Left ventricle myocardium inferior (tissue), 1 donor: ENCODE data around the gene GSTA5. TPM values are rescaled to one million over a fixed set of nuclear protein-coding genes. Genes with fewer than 3 reads are reported as not detected.
"Not testable (repeated sequence)": the region's sequence is repeated elsewhere in the genome, so short reads cannot be mapped to it uniquely, and the experiment has no call there.

Source experiments
- DNase-seq: peaks from one replicate; pipeline ENCODE4 v3.0.0-alpha.2; 2020
- H3K27ac ChIP-seq: fragments of 200-600 bp; replicated peaks from 2 replicates; pipeline ENCODE4 v1.8.0; 2021
- H3K27me3 ChIP-seq: fragments of 200-600 bp; 2 replicates; pipeline ENCODE4 v1.8.0; 2021; ENCODE audit warnings: low read depth
- H3K36me3 ChIP-seq: fragments of 200-600 bp; 2 replicates; pipeline ENCODE4 v1.8.0; 2021
- H3K4me1 ChIP-seq: fragments of 200-600 bp; 2 replicates; pipeline ENCODE4 v1.8.0; 2021
- H3K4me3 ChIP-seq: fragments of 200-600 bp; 2 replicates; pipeline ENCODE4 v1.8.0; 2021; ENCODE audit warnings: mild to moderate bottlenecking, moderate library complexity
- H3K9me3 ChIP-seq: fragments of 200-600 bp; replicated peaks from 2 replicates; pipeline ENCODE4 v1.8.0; 2021
- CTCF ChIP-seq: fragments of 200-600 bp; IDR thresholded peaks from 2 replicates; pipeline ENCODE4 v1.8.0; 2021; ENCODE audit warnings: antibody characterized with exemption, mild to moderate bottlenecking, borderline replicate concordance
- intact Hi-C: fragments of 100-400 bp; cut with micrococcal nuclease; formaldehyde crosslinking; loops from one replicate; pipeline ENCODE4 v1.11.0; 2022
- total RNA-seq: library from RNA; stranded (reverse); fragmentation: NEBNext Ultra II Directional; extraction: Animal tissue kit (Norgen Biotek cat#: 25700); gene quantifications from one replicate; pipeline ENCODE4 v1.2.1, GENCODE V29; 2021
- donor health status: DM: no; HTN: yes; CAD: no; lungs with severe emphysema.

GSTA5 gene
- total RNA-seq, 1 donor from 2014 or later = not detected

GRCh38 chr6:52868240-52868639 lies 27.6 kb upstream of the GSTA5 start:
- no peaks in the 10 kb centered on the region for H3K4me1 ChIP-seq
- TF ChIP-seq CTCF = no peak

GRCh38 chr6:52861151-52861550 lies 20.5 kb upstream of the GSTA5 start:
- H3K27me3 ChIP-seq = peaks cover 37% of the 10 kb centered on the region
- H3K9me3 ChIP-seq, H3K27ac ChIP-seq, H3K36me3 ChIP-seq, H3K4me3 ChIP-seq, DNase-seq, H3K4me1 ChIP-seq, intact Hi-C loops: not testable (repeated sequence)

More at GRCh38 chr6:52868240-52868639, 27.6 kb upstream of the GSTA5 start:
- intact Hi-C loops = no loop called here
- Histone ChIP-seq H3K9me3 (no peaks in the 10 kb centered on the region), H3K36me3 (no peaks in the 10 kb centered on the region), H3K27ac (no peak overlapping the region), H3K4me3 (no peak overlapping the region), H3K27me3 (no peaks in the 10 kb centered on the region)
- no peak for DNase-seq

- H3K36me3 ChIP-seq = no peaks in the 10 kb centered on the region
- intact Hi-C loops = no loop called here
- no peak overlapping the region for H3K4me3 ChIP-seq
- H3K9me3 ChIP-seq = no peaks in the 10 kb centered on the region
- no peaks in the 10 kb centered on the region for H3K4me1 ChIP-seq
- H3K27me3 ChIP-seq = peaks cover 53% of the 10 kb centered on the region
- no peak for TF ChIP-seq CTCF
- no peak overlapping the region for H3K27ac ChIP-seq
- DNase-seq = no peak
Measured at GRCh38 chr6:52858416-52858815, 17.8 kb upstream of the GSTA5 start.

GRCh38 chr6:52856137-52856536 lies 15.5 kb upstream of the GSTA5 start:
- H3K4me1 ChIP-seq, DNase-seq, H3K36me3 ChIP-seq, H3K27ac ChIP-seq, H3K4me3 ChIP-seq, H3K9me3 ChIP-seq, intact Hi-C loops: not testable (repeated sequence)
- peaks cover 50% of the 10 kb centered on the region for H3K27me3 ChIP-seq

- no peak for TF ChIP-seq CTCF
- intact Hi-C loops = no loop called here
- no peak for DNase-seq
- Histone ChIP-seq H3K4me3 (no peak overlapping the region), H3K4me1 (no peaks in the 10 kb centered on the region), H3K27ac (no peak overlapping the region), H3K27me3 (no peaks in the 10 kb centered on the region), H3K9me3 (peaks cover 10% of the 10 kb centered on the region), H3K36me3 (no peaks in the 10 kb centered on the region)
Measured at GRCh38 chr6:52849137-52849536, 8.5 kb upstream of the GSTA5 start.

GRCh38 chr6:52846002-52846401 lies 5.4 kb upstream of the GSTA5 start:
- no peak for TF ChIP-seq CTCF

GRCh38 chr6:52843605-52844004 lies 3.0 kb upstream of the GSTA5 start:
- Histone ChIP-seq H3K27me3 (peaks cover 9% of the 10 kb centered on the region), H3K36me3 (no peaks in the 10 kb centered on the region), H3K9me3 (peaks cover 8% of the 10 kb centered on the region), H3K4me3 (no peak overlapping the region), H3K4me1 (no peaks in the 10 kb centered on the region), H3K27ac (no peak overlapping the region)
- no peak for DNase-seq
- no peak for TF ChIP-seq CTCF
- intact Hi-C loops = no loop called here

More at GRCh38 chr6:52846002-52846401, 5.4 kb upstream of the GSTA5 start:
- peaks cover 10% of the 10 kb centered on the region for H3K9me3 ChIP-seq
- H3K36me3 ChIP-seq = no peaks in the 10 kb centered on the region
- no peaks in the 10 kb centered on the region for H3K27me3 ChIP-seq
- no peak overlapping the region for H3K4me3 ChIP-seq
- intact Hi-C loops = no loop called here
- no peak for DNase-seq
- H3K4me1 ChIP-seq = no peaks in the 10 kb centered on the region
- H3K27ac ChIP-seq = no peak overlapping the region
